K562 (cell line): ENCODE results near the gene FTSJ1. TPM values are rescaled to one million over a fixed set of nuclear protein-coding genes. Genes with fewer than 3 reads are reported as not detected.
A peak's percentile ranks its signal among the peaks of the same experiment; 100 is the strongest.

Source experiments
- ATAC-seq: fragments of 200-7000 bp; cut with Tn5 transposase; 3 replicates; pipeline ENCODE4 v1.9.1; 2020; ENCODE audit warnings: moderate library complexity
- BruUV-seq: library from RNA; stranded (reverse); fragments of 400-500 nt; replicated peaks from 2 replicates; lab custom pipeline; 2021; lab: Mats Ljungman, UMichigan
- CTCF ChIA-PET: fragments of 300-600 bp; formaldehyde crosslinking; extraction: SDS; loops from one replicate; lab custom pipeline; 2021; ENCODE audit warnings: low intra/inter-chr PET ratio; lab: Yijun Ruan, JAX
- POLR2A ChIA-PET: fragments of 300-600, 350-650 bp; sonication (Branson Sonifier 250); formaldehyde crosslinking; extraction: SDS; loops from one replicate; lab custom pipeline; 2021; ENCODE audit warnings: antibody characterized with exemption, inconsistent platforms; lab: Yijun Ruan, JAX
- DNase-seq, 4 experiments: peaks; one replicate each; pipeline versions ENCODE4 v3.0.0 to v3.0.0-alpha.2; 2011 to 2018; ENCODE audit warnings: low spot score in 3 of 4, mixed read lengths in 3 of 4; ENCODE audit errors: extremely low read depth in 1 of 4
- FAIRE-seq: peaks from 2 replicates; lab custom pipeline; 2011; peaks lifted over from hg19 to GRCh38; lab: Jason Lieb, UNC
- H2AFZ ChIP-seq: 2 replicates; pipeline ENCODE4 v1.6.0; 2011; ENCODE audit warnings: low read depth, low read length, control low read depth, inconsistent platforms
- H3K27ac ChIP-seq: fragments of 200-600 bp; 3 replicates; pipeline ENCODE4 v1.8.0; 2011; ENCODE audit warnings: low read depth, mild to moderate bottlenecking, control low read depth, inconsistent platforms, low read length, moderate library complexity, mixed read lengths; ENCODE audit errors: extremely low read depth
- H3K27me3 ChIP-seq, 2 experiments: fragments of 300-600 bp in 1 of 2; 2 replicates in 1 of 2; 3 replicates in 1 of 2; pipeline versions ENCODE4 v1.6.0 to v1.8.0; 2011; ENCODE audit warnings: inconsistent platforms in 2 of 2, low read length in 2 of 2, mild to moderate bottlenecking in 1 of 2, mixed read lengths in 1 of 2, moderate library complexity in 1 of 2; ENCODE audit not compliant: control insufficient read depth in 2 of 2, insufficient read depth in 2 of 2
- H3K36me3 ChIP-seq: fragments of 300-600 bp; 3 replicates; pipeline ENCODE4 v1.8.0; 2011; ENCODE audit warnings: mild to moderate bottlenecking, low read length, inconsistent platforms; ENCODE audit not compliant: control insufficient read depth, insufficient read depth
- H3K4me1 ChIP-seq, 2 experiments: fragments of 200-600 bp in 1 of 2; replicated peaks in 1 of 2; 2 replicates in 1 of 2; 3 replicates in 1 of 2; pipeline versions ENCODE4 v1.5.1 to v1.8.0; 2011; ENCODE audit warnings: inconsistent platforms in 2 of 2, low read length in 2 of 2, mild to moderate bottlenecking in 1 of 2, mixed read lengths in 1 of 2, moderate library complexity in 1 of 2; ENCODE audit not compliant: control insufficient read depth in 2 of 2, insufficient read depth in 2 of 2
- H3K4me2 ChIP-seq: 2 replicates; pipeline ENCODE4 v1.6.1; 2011; ENCODE audit warnings: low read length, control low read depth, inconsistent platforms, mixed read lengths; ENCODE audit not compliant: insufficient read depth
- H3K4me3 ChIP-seq: fragments of 200-600 bp; sonication (generic), shearing (Covaris generic); 2 replicates; pipeline ENCODE4 v1.5.1; 2016; ENCODE audit warnings: control low read depth, inconsistent platforms
- H3K79me2 ChIP-seq: fragments of 200-600 bp; 3 replicates; pipeline ENCODE4 v1.8.0; 2011; ENCODE audit warnings: low read length, inconsistent platforms; ENCODE audit not compliant: control insufficient read depth, insufficient read depth
- H3K9ac ChIP-seq, 2 experiments: 2 replicates each; pipeline versions ENCODE4 v1.6.0 to v1.6.1; 2011; ENCODE audit warnings: low read depth in 2 of 2, low read length in 2 of 2, control low read depth in 1 of 2, inconsistent platforms in 1 of 2, mild to moderate bottlenecking in 1 of 2, mixed read lengths in 1 of 2; ENCODE audit not compliant: insufficient read depth in 1 of 2
- H3K9me1 ChIP-seq: one replicate; pipeline ENCODE4 v1.6.0; 2011; ENCODE audit warnings: inconsistent platforms, mild to moderate bottlenecking, low read length, moderate library complexity; ENCODE audit not compliant: control insufficient read depth, insufficient read depth
- H3K9me3 ChIP-seq: replicated peaks from 2 replicates; pipeline ENCODE4 v1.5.1; 2011; ENCODE audit warnings: low read depth, low read length, inconsistent platforms; ENCODE audit not compliant: control insufficient read depth, insufficient read depth
- H4K20me1 ChIP-seq: replicated peaks from 2 replicates; pipeline ENCODE4 v1.6.1; 2011; ENCODE audit warnings: low read length, inconsistent platforms, mixed read lengths; ENCODE audit not compliant: control insufficient read depth, insufficient read depth
- KLF10 ChIP-seq: fragments of 250-450 bp; sonication (Bioruptor Pico); IDR thresholded peaks from 2 replicates; pipeline ENCODE4 v1.6.1; 2021; ENCODE audit warnings: matching md5 sums
- RBM39 ChIP-seq: fragments of 200-400 bp; formaldehyde crosslinking; optimal IDR thresholded peaks from 2 replicates; pipeline ENCODE3; 2018; ENCODE audit warnings: low read depth, low read length
- ZNF217 ChIP-seq: sonication (generic); formaldehyde crosslinking; IDR thresholded peaks from 2 replicates; pipeline ENCODE4 v1.8.0; 2022; ENCODE audit warnings: mild to moderate bottlenecking, missing genetic modification reagents
- WGBS: fragments of 100-300 bp; shearing (Covaris generic); methylation state at CpG from one replicate; pipeline ENCODE4 v1.1.6; 2016; ENCODE audit warnings: low coverage, mixed read lengths; ENCODE audit not compliant: insufficient coverage; ENCODE audit errors: missing lambda C conversion rate; 5-methylcytosine and 5-hydroxymethylcytosine counted together
- in situ Hi-C: fragments of 300-500 bp; cut with MboI; formaldehyde crosslinking; loops from 4 replicates; pipeline ENCODE4 v1.15.0; 2018; ENCODE audit warnings: inconsistent platforms, mixed read lengths
- intact Hi-C: fragments of 100-400 bp; cut with micrococcal nuclease; formaldehyde crosslinking; loops from 2 replicates; pipeline ENCODE4 v1.14.2; 2022
- polyA plus RNA-seq, 8 experiments: library from polyadenylated mRNA; depleted of rRNA in 4 of 8; stranded (reverse) in 5 of 8; unstranded in 3 of 8; fragments of >200 nt; fragmentation: Nextera tagmentation in 2 of 8; fragmentation: Illumina TruSeq in 1 of 8; extraction: Ambion mirVana in 2 of 8; extraction: Trizol in 1 of 8; gene quantifications; 2 replicates each; pipeline versions ENCODE4 v1.2.1 to v1.2.3, GENCODE V29; 2011 to 2014; ENCODE audit warnings: inconsistent platforms in 1 of 8, missing spikeins in 1 of 8
- total RNA-seq, 7 experiments: library from RNA; depleted of rRNA in 6 of 7; stranded (reverse); fragments of >200 nt in 6 of 7; fragmentation: Illumina TruSeq in 2 of 7; extraction: Trizol in 2 of 7; gene quantifications; 2 replicates each; pipeline versions ENCODE4 v1.2.1 to v1.2.3, GENCODE V29; 2011 to 2021; ENCODE audit warnings: low replicate concordance in 1 of 7
- TF ChIP-seq, protein P1 (sequence below): fragments of 450-650 bp; IDR thresholded peaks from 2 replicates; pipeline ENCODE4 v1.6.1; 2016

FTSJ1 gene
- total and polyA plus RNA-seq, 9 of the 15 experiments (the other 6 are each of a cell fraction or from before 2014, with no cell fraction given) = 12.2 to 95.6 (median 71.6) TPM

DNA sequence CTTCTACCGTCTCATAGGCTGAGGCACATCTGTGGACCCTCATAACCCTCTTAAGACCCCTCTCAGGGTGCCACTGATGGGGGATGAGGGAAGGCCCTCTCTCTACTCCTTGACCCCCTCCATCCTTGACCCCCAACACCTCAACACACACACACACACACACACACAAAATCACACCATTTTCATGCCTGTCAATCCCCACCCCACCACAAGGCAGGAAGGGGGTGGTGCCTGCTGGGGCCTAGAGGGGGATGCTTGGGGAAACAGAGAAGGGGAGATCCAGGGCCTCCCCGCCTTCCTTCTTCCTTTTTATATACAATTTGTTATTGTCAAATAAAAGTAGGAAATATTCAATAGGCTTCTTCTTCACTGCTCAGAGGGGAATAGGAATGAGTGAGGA lies 44.5 kb downstream of the FTSJ1 start:
- peaks cover 18% of the 10 kb centered on the region; the same call in 2 of the 3 replicates for H3K36me3 ChIP-seq
- intact Hi-C loops (loop anchor here (10.0 kb wide), 1 partner anchor 54 kb away; the partner anchor contains the start of gene RBM3), in situ Hi-C loops (no loop called here)
- no TSS peak for BruUV-seq
- H3K79me2 ChIP-seq = peaks cover 32% of the 10 kb centered on the region
- no peak overlapping the region for H3K4me3 ChIP-seq
- 88% methylated on average over 1 of the region's 2 CpGs for WGBS
- H3K4me1 ChIP-seq = peaks cover 12 to 13% of the 10 kb centered on the region in 2 experiments; a peak in 4 of 5 replicates
- no peaks in the 10 kb centered on the region for H3K9me3 ChIP-seq
- no peak overlapping the region for H3K4me2 ChIP-seq
- H3K9ac ChIP-seq = 0 out of 4 replicates have a peak overlapping the region, but pooled peaks of 1 of the 2 experiments have one; percentile 58
- TF ChIP-seq, protein P1, sequence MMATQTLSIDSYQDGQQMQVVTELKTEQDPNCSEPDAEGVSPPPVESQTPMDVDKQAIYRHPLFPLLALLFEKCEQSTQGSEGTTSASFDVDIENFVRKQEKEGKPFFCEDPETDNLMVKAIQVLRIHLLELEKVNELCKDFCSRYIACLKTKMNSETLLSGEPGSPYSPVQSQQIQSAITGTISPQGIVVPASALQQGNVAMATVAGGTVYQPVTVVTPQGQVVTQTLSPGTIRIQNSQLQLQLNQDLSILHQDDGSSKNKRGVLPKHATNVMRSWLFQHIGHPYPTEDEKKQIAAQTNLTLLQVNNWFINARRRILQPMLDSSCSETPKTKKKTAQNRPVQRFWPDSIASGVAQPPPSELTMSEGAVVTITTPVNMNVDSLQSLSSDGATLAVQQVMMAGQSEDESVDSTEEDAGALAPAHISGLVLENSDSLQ = peak; percentile 17; the same call in 1 of the 2 replicates
- TF ChIP-seq KLF10 (CRISPR knock-in tag) (no peak), RBM39 (no peak), ZNF217 (no peak)
- ATAC-seq (no peak), FAIRE-seq (no peak), DNase-seq (no peak)
- peak overlapping the region; percentile 93 for H2AFZ ChIP-seq
- H3K9me1 ChIP-seq = peaks cover 5% of the 10 kb centered on the region
- no peaks in the 10 kb centered on the region; the same call in 1 of the 2 replicates for H4K20me1 ChIP-seq
- CTCF ChIA-PET = no interaction called here
- POLR2A ChIA-PET = interaction anchor here (0.8 kb wide), 1 partner anchor 20 kb away, joined by 3 read pairs; no protein-coding TSS in a partner anchor
- no peaks in the 10 kb centered on the region for H3K27me3 ChIP-seq
- no peak overlapping the region for H3K27ac ChIP-seq
